Colonic mucosa (tissue), 4 donors: ENCODE results near the gene ASIC4. TPM values are rescaled to one million over a fixed set of nuclear protein-coding genes. Genes with fewer than 3 reads are reported as not detected.

Experiments
- DNase-seq: peaks from one replicate; pipeline ENCODE4 v3.0.0-alpha.2; 2020
- H3K27ac ChIP-seq: fragments of 200-600 bp; one replicate; pipeline ENCODE4 v1.8.0; 2021
- H3K27me3 ChIP-seq: fragments of 200-600 bp; one replicate; pipeline ENCODE4 v1.8.0; 2021
- H3K36me3 ChIP-seq: fragments of 200-600 bp; one replicate; pipeline ENCODE4 v1.8.0; 2021
- H3K4me1 ChIP-seq: fragments of 200-600 bp; one replicate; pipeline ENCODE4 v1.8.0; 2021; ENCODE audit warnings: mild to moderate bottlenecking
- H3K4me3 ChIP-seq: fragments of 200-600 bp; one replicate; pipeline ENCODE4 v1.8.0; 2021
- H3K9ac ChIP-seq, 2 donors: one replicate each; pipeline ENCODE4 v1.7.0; 2013; ENCODE audit warnings: control low read depth in 2 of 2, low read depth in 2 of 2, low read length in 2 of 2
- H3K9me3 ChIP-seq: fragments of 200-600 bp; one replicate; pipeline ENCODE4 v1.8.0; 2021
- intact Hi-C: fragments of 100-400 bp; cut with DNase I; formaldehyde crosslinking; loops from one replicate; pipeline ENCODE4 v1.14.1; 2022
- microRNA-seq: library from miRNA; unstranded; fragments of <30 nt; microRNA quantifications from one replicate; pipeline ENCODE4, GENCODE V29; 2019
- total RNA-seq, 2 donors: library from RNA; stranded (reverse); fragmentation: NEBNext Ultra II Directional in 1 of 2; extraction: Animal tissue kit (Norgen Biotek cat#: 25700) in 1 of 2; gene quantifications; one replicate each; pipeline ENCODE4 v1.2.1, GENCODE V29; 2021
- TF ChIP-seq, protein P1 (sequence below): fragments of 200-600 bp; IDR thresholded peaks from one replicate; pipeline ENCODE4 v1.8.0; 2022; ENCODE audit warnings: antibody characterized with exemption, mild to moderate bottlenecking
- donor health status: healthy.
- donor health status: DM: no; HTN: no; CAD: no.
- donor health status: DM: no; HTN: no; CAD: no.

ASIC4 gene
- total RNA-seq, 2 donors from 2014 or later = 0.12 TPM; not detected in 1

- Histone ChIP-seq H3K27me3 (no peaks in the 10 kb centered on the region), H3K4me1 (no peaks in the 10 kb centered on the region), H3K9ac (no peak overlapping the region), H3K9me3 (no peaks in the 10 kb centered on the region), H3K4me3 (no peak overlapping the region), H3K27ac (no peak overlapping the region), H3K36me3 (no peaks in the 10 kb centered on the region)
- no peak for DNase-seq
- intact Hi-C loops = no loop called here
- TF ChIP-seq, protein P1, sequence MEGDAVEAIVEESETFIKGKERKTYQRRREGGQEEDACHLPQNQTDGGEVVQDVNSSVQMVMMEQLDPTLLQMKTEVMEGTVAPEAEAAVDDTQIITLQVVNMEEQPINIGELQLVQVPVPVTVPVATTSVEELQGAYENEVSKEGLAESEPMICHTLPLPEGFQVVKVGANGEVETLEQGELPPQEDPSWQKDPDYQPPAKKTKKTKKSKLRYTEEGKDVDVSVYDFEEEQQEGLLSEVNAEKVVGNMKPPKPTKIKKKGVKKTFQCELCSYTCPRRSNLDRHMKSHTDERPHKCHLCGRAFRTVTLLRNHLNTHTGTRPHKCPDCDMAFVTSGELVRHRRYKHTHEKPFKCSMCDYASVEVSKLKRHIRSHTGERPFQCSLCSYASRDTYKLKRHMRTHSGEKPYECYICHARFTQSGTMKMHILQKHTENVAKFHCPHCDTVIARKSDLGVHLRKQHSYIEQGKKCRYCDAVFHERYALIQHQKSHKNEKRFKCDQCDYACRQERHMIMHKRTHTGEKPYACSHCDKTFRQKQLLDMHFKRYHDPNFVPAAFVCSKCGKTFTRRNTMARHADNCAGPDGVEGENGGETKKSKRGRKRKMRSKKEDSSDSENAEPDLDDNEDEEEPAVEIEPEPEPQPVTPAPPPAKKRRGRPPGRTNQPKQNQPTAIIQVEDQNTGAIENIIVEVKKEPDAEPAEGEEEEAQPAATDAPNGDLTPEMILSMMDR = no peak
These were observed 67.1 kb downstream of the ASIC4 start for GRCh38 chr2:219581346-219581745.

Small RNA genes within 50 kb of the gene (microRNA-seq; reads per million reads assigned to microRNA genes)
- gene MIR3132 = not detected

Other genes starting within 250 kb of the ASIC4 start
- 10 to 100 TPM; 65.8 to 71.1 TPM for gene DNAJB2, start 235.1 kb upstream of the ASIC4 start, total RNA-seq
- gene PTPRN, start 205.1 kb upstream of the ASIC4 start, total RNA-seq = 1 to 10 TPM; 1.9 to 2.0 TPM
- gene RESP18, start 181.7 kb upstream of the ASIC4 start, total RNA-seq = not detected
- 10 to 100 TPM; 96.1 to 96.7 TPM for gene DNPEP, start 126.6 kb upstream of the ASIC4 start, total RNA-seq
- 100 to 1,000 TPM in 1 of 2 donors, 10 to 100 TPM in 1; 24.0 to 917 TPM for gene DES, start 96.1 kb upstream of the ASIC4 start, total RNA-seq
- 10 to 100 TPM in 1 of 2 donors, 1 to 10 TPM in 1; 6.2 to 19.3 TPM for gene SPEG, start 79.6 kb upstream of the ASIC4 start, total RNA-seq
- 10 to 100 TPM; 49.7 to 86.1 TPM for gene GMPPA, start 15.6 kb upstream of the ASIC4 start, total RNA-seq
- gene CHPF, start 29.3 kb downstream of the ASIC4 start, total RNA-seq = 10 to 100 TPM; 43.1 to 43.5 TPM
- gene TMEM198, start 29.5 kb downstream of the ASIC4 start, total RNA-seq = 1 to 10 TPM; 1.7 to 2.9 TPM
- 10 to 100 TPM in 1 of 2 donors, 1 to 10 TPM in 1; 9.9 to 13.2 TPM for gene OBSL1, start 57.1 kb downstream of the ASIC4 start, total RNA-seq
- not detected for gene INHA, start 57.8 kb downstream of the ASIC4 start, total RNA-seq
- gene STK11IP, start 83.4 kb downstream of the ASIC4 start, total RNA-seq = 10 to 100 TPM; 25.4 to 42.7 TPM
- under 1 TPM; 0.47 to 0.72 TPM for gene SLC4A3, start 113.1 kb downstream of the ASIC4 start, total RNA-seq